Measurements from ENCODE around the gene LYL1. TPM values are rescaled to one million over a fixed set of nuclear protein-coding genes. Genes with fewer than 3 reads are reported as not detected.
A peak's percentile ranks its signal among the peaks of the same experiment; 100 is the strongest.

Gene LYL1
- total RNA-seq, 1 donor from 2014 or later: 6.3 TPM

DNA sequence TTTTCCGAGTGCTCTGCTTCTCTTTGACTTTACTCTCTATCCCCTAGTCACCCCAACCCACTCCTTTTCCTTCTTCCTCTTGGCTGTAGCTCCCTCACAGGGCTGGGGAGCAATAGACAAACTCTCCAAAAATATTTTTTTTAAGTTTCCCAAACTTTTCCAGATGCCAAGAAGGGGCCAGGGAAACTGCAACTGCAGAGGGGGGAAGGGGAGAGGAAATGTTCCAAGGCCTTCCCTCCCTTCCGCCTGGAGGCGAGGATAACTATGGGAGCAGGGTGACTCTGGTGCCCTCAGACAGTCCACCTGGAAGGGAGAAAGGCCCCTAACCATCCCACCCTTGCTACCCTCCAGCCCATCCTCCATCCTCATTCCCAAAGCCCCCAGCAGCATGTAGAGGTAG is 49.4 kb downstream of the LYL1 start:
- intact Hi-C loops (cut with micrococcal nuclease): no loop called here
- Histone ChIP-seq H3K4me3 (peak overlapping the region; percentile 42), H3K4me1 (peaks cover 93% of the 10 kb centered on the region), H3K27me3 (ENCODE audit: low read depth) (no peaks in the 10 kb centered on the region), H3K9me3 (replicated peaks) (no peaks in the 10 kb centered on the region), H3K27ac (replicated peaks) (peak overlapping the region; percentile 98), H3K36me3 (no peaks in the 10 kb centered on the region)
- DNase-seq: no peak
- TF ChIP-seq, protein P1, sequence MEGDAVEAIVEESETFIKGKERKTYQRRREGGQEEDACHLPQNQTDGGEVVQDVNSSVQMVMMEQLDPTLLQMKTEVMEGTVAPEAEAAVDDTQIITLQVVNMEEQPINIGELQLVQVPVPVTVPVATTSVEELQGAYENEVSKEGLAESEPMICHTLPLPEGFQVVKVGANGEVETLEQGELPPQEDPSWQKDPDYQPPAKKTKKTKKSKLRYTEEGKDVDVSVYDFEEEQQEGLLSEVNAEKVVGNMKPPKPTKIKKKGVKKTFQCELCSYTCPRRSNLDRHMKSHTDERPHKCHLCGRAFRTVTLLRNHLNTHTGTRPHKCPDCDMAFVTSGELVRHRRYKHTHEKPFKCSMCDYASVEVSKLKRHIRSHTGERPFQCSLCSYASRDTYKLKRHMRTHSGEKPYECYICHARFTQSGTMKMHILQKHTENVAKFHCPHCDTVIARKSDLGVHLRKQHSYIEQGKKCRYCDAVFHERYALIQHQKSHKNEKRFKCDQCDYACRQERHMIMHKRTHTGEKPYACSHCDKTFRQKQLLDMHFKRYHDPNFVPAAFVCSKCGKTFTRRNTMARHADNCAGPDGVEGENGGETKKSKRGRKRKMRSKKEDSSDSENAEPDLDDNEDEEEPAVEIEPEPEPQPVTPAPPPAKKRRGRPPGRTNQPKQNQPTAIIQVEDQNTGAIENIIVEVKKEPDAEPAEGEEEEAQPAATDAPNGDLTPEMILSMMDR (IDR thresholded peaks at IDR 0.05; ENCODE audit: borderline replicate concordance): no peak

DNA sequence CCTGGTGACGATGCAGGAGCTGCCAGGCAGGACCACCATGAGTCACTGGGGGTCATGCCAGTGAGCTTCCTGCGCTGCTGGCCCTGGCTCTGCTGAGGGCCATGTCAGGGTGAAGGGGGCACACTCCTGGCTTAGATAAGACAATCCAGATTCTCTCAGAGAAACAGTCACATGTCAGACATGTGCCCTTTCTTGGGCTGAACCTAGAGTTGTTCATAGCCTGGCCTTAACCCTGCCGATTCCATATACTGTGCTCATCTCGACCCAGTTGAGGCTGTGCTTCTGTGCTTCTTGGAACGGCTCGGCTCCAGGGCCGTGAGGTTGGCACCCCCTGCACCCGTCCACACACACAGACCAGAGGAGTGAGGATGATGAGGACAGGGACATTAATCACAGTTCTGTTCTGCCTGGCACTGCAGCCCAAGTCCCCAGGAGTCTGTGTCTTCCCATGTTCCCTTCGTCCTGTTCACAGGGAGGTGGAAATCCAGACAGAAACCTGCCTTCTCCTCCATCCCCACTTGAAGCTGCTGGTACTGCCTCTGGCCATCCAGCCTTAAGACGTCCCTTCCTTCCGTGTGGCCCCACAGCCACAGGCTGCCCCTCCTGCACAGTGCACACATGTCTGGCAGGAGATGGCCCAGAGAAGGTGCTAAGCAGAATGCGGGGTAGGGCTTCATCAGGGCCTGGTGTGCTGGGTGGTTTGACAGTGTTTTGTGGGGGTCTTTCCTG is 50.0 kb downstream of the LYL1 start:
- DNase-seq: no peak
- peak overlapping the region; percentile 43 for H3K4me3 ChIP-seq
- TF ChIP-seq, protein P1 (IDR thresholded peaks at IDR 0.05; ENCODE audit: borderline replicate concordance): no peak
- peaks cover 93% of the 10 kb centered on the region for H3K4me1 ChIP-seq
- peak overlapping the region; percentile 98 for H3K27ac ChIP-seq (replicated peaks)
- intact Hi-C loops (cut with micrococcal nuclease): no loop called here
- H3K9me3 ChIP-seq (replicated peaks): no peaks in the 10 kb centered on the region
- H3K27me3 ChIP-seq (ENCODE audit: low read depth): no peaks in the 10 kb centered on the region
- H3K36me3 ChIP-seq: no peaks in the 10 kb centered on the region

DNA sequence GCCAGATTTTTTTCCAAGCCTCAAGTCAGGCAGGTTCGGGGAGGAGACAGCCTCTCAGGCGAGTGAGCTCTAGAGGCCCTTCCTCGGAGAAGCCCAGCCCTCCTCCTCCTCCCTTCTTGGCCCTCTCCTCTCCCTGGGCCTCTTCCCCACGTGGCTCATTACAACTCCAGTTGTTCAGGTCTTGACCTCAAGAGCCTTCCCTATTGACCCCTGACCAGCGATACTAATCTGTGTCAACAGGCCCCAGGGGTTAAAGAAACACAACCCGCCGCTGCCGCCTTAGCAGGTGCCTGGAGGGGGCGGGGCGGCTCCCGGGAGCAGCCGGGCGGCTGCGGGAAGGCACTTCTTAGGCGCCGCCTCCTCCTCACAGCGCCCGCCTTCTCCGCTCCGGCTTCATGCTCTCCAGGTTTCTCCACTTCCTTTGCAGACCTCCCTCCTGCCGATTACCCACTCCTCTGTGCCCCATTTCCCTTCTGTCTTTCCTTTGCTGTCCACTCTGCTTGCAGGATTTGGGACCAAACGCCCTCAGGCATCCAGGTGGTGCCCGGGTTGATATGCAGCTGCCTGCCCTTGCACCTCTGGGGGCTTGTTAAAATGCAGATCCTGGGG is 51.0 kb downstream of the LYL1 start:
- peak overlapping the region; percentile 43 for H3K4me3 ChIP-seq
- peak; percentile 66 for DNase-seq
- no peaks in the 10 kb centered on the region for H3K27me3 ChIP-seq (ENCODE audit: low read depth)
- peaks cover 93% of the 10 kb centered on the region for H3K4me1 ChIP-seq
- H3K27ac ChIP-seq (replicated peaks): peak overlapping the region; percentile 98
- H3K9me3 ChIP-seq (replicated peaks): no peaks in the 10 kb centered on the region
- TF ChIP-seq, protein P1 (IDR thresholded peaks at IDR 0.05; ENCODE audit: borderline replicate concordance): no peak
- H3K36me3 ChIP-seq: no peaks in the 10 kb centered on the region
- intact Hi-C loops (cut with micrococcal nuclease): no loop called here

DNA sequence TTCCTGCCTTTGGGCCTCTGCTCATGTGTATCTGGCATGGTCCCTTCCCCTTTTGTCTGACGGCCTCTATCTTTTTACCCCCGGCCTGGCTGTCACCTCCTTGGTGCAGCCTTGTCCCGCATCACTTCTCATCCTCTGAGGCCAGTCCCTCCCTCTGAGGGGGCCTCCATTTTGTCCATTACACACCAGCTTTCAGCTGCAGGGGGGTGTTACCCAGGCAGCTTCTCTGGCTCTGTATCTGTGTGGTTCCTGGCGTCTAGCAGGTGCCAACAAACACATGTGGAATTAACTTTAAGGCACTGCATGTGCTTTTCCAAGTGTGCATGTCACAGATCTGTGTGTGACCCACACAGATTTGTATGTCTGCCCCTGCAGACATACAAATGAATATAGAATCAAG is 52.4 kb downstream of the LYL1 start:
- DNase-seq: no peak
- no peak overlapping the region for H3K4me3 ChIP-seq
- H3K27ac ChIP-seq (replicated peaks): peak overlapping the region; percentile 98
- TF ChIP-seq, protein P1 (IDR thresholded peaks at IDR 0.05; ENCODE audit: borderline replicate concordance): no peak
- intact Hi-C loops (cut with micrococcal nuclease): no loop called here
- H3K4me1 ChIP-seq: peaks cover 93% of the 10 kb centered on the region
- H3K9me3 ChIP-seq (replicated peaks): no peaks in the 10 kb centered on the region
- H3K27me3 ChIP-seq (ENCODE audit: low read depth): no peaks in the 10 kb centered on the region
- H3K36me3 ChIP-seq: no peaks in the 10 kb centered on the region

Other genes starting within 250 kb of the LYL1 start
- 19.7 TPM for gene DNASE2, start 221.4 kb downstream of the LYL1 start, total RNA-seq
- gene KLF1, start 215.7 kb downstream of the LYL1 start, total RNA-seq: not detected
- gene GCDH, start 211.7 kb downstream of the LYL1 start, total RNA-seq: 41.8 TPM
- not detected for gene SYCE2, start 183.6 kb downstream of the LYL1 start, total RNA-seq
- gene FARSA, start 169.1 kb downstream of the LYL1 start, total RNA-seq: 37.8 TPM
- gene CALR, start 164.2 kb downstream of the LYL1 start, total RNA-seq: 365 TPM
- 150 TPM for gene RAD23A, start 157.0 kb downstream of the LYL1 start, total RNA-seq
- gene GADD45GIP1, start 145.6 kb downstream of the LYL1 start, total RNA-seq: 31.4 TPM
- 12.7 TPM for gene DAND5, start 133.3 kb downstream of the LYL1 start, total RNA-seq
- gene NFIX, start 107.4 kb downstream of the LYL1 start, total RNA-seq: 118 TPM
- gene TRMT1, start 13.9 kb upstream of the LYL1 start, total RNA-seq: 19.6 TPM
- 35.4 TPM for gene NACC1, start 15.4 kb upstream of the LYL1 start, total RNA-seq
- 39.2 TPM for gene STX10, start 47.5 kb upstream of the LYL1 start, total RNA-seq
- 17.3 TPM for gene IER2, start 47.6 kb upstream of the LYL1 start, total RNA-seq